Lower lobe of right lung (tissue), 2 donors: Measurements from ENCODE around the gene RADIL. TPM values are rescaled to one million over a fixed set of nuclear protein-coding genes. Genes with fewer than 3 reads are reported as not detected.

Experiments used
- ATAC-seq, 2 donors: fragments of 200-7000 bp; cut with Tn5 transposase; one replicate each; pipeline ENCODE4 v1.9.1; 2020 to 2022; ENCODE audit warnings: mild to moderate bottlenecking in 2 of 2, moderate library complexity in 2 of 2
- DNase-seq: peaks from one replicate; pipeline ENCODE4 v3.0.0-alpha.2; 2020
- H3K27ac ChIP-seq: fragments of 200-600 bp; one replicate; pipeline ENCODE4 v1.8.0; 2022
- H3K27me3 ChIP-seq: fragments of 200-600 bp; one replicate; pipeline ENCODE4 v1.8.0; 2022; ENCODE audit warnings: low read depth
- H3K36me3 ChIP-seq: fragments of 200-600 bp; one replicate; pipeline ENCODE4 v1.8.0; 2022; ENCODE audit warnings: mild to moderate bottlenecking
- H3K4me1 ChIP-seq: fragments of 200-600 bp; one replicate; pipeline ENCODE4 v1.8.0; 2022
- H3K4me3 ChIP-seq: fragments of 200-600 bp; one replicate; pipeline ENCODE4 v1.8.0; 2022; ENCODE audit warnings: mild to moderate bottlenecking
- H3K9me3 ChIP-seq: fragments of 200-600 bp; one replicate; pipeline ENCODE4 v1.8.0; 2022
- intact Hi-C: fragments of 100-400 bp; cut with DNase I; formaldehyde crosslinking; loops from one replicate; pipeline ENCODE4 v1.11.0; 2022
- total RNA-seq: library from RNA; stranded (reverse); fragmentation: NEBNext Ultra II Directional; extraction: Animal tissue kit (Norgen Biotek cat#: 25700); gene quantifications from one replicate; pipeline ENCODE4 v1.2.1, GENCODE V29; 2021
- TF ChIP-seq, protein P1 (sequence below): fragments of 200-600 bp; IDR thresholded peaks from one replicate; pipeline ENCODE4 v1.8.0; 2022; ENCODE audit warnings: antibody characterized with exemption, mild to moderate bottlenecking
- donor health status: DM: no; HTN: yes; CAD: no; lungs with severe emphysema.

The RADIL gene
- total RNA-seq, 1 donor from 2014 or later = 9.7 TPM

GRCh38 chr7:4856336-4857057 lies 27.0 kb downstream of the RADIL start:
- H3K27me3 ChIP-seq = no peaks in the 10 kb centered on the region
- DNase-seq = no peak
- no peaks in the 10 kb centered on the region for H3K9me3 ChIP-seq
- TF ChIP-seq, protein P1, sequence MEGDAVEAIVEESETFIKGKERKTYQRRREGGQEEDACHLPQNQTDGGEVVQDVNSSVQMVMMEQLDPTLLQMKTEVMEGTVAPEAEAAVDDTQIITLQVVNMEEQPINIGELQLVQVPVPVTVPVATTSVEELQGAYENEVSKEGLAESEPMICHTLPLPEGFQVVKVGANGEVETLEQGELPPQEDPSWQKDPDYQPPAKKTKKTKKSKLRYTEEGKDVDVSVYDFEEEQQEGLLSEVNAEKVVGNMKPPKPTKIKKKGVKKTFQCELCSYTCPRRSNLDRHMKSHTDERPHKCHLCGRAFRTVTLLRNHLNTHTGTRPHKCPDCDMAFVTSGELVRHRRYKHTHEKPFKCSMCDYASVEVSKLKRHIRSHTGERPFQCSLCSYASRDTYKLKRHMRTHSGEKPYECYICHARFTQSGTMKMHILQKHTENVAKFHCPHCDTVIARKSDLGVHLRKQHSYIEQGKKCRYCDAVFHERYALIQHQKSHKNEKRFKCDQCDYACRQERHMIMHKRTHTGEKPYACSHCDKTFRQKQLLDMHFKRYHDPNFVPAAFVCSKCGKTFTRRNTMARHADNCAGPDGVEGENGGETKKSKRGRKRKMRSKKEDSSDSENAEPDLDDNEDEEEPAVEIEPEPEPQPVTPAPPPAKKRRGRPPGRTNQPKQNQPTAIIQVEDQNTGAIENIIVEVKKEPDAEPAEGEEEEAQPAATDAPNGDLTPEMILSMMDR = no peak
- no peaks in the 10 kb centered on the region for H3K4me1 ChIP-seq
- H3K4me3 ChIP-seq = no peak overlapping the region
- no peak overlapping the region for H3K27ac ChIP-seq
- ATAC-seq = no peak
- intact Hi-C loops = no loop called here
- H3K36me3 ChIP-seq = no peaks in the 10 kb centered on the region

DNA sequence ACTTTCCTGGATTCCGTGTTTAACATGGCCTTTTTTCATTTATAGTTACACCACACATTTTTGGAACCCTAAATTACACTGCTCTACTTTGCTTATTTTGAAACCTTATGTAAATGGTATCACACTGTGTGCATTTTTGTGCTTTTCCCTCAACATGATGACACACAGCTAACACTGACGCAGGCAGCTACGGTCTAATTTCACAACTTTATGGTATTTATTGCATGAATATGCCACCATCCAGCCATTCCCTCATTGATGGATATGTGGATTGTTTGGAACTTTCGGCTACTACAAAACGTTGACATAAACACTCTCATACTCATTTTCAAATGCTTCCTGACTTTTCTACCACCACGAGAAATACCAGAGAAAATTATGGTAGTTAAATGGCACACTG lies 28.6 kb downstream of the RADIL start:
- no peak for DNase-seq
- Histone ChIP-seq H3K36me3 (no peaks in the 10 kb centered on the region), H3K4me3 (no peak overlapping the region), H3K27me3 (no peaks in the 10 kb centered on the region), H3K4me1 (no peaks in the 10 kb centered on the region), H3K27ac (no peak overlapping the region), H3K9me3 (no peaks in the 10 kb centered on the region)
- no peak for ATAC-seq
- intact Hi-C loops = no loop called here
- TF ChIP-seq, protein P1 = no peak

DNA sequence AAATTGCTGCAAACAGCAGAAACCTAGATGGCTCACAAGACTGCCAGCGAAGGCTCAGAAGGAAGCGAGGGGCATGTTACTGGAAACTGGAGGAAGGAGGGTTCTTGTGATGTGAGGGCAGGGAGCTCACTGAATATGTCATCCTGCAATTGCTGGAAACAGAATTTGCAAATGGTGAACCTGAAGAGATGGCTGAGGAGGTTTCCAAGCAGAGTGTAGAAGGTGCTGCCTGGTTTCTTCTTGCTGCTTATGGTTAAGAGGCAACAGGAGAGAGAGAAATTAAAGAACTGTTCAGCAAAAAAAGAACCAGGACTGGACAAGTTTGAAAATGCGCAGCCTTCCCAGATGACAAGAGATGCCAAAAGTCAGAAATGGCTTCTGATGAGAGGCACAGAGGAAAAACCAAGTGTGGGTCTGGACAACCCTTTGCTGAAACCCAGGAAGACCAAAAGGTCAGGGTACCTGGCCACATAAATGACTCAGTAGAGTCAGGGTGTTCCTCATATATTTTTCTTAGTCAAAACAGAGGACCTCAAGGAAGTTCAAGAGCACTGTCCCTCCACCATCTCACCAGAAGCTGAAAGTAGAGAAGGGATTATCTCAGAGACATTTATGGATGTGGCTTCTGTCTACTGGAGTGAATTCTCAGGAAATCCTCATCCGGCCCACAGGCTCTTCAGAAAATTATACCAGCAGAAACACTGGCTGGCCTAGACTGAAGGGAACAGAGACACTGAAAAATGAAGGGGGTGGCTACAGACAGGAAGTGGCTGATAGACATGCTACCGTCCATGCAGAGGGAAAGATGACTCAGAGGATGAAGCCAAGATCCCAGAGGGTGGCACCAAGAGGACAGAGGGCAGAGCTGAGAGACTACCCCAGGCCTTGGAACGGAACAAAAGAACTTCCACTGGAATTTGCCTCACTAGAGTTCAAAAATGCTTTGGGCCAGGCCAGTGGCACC lies 31.8 kb downstream of the RADIL start:
- no peaks in the 10 kb centered on the region for H3K36me3 ChIP-seq
- intact Hi-C loops = no loop called here

GRCh38 chr7:4850262-4850795 lies 33.2 kb downstream of the RADIL start:
- DNase-seq (no peak), ATAC-seq (no peak)
- Histone ChIP-seq H3K36me3 (no peaks in the 10 kb centered on the region), H3K27ac (no peak overlapping the region), H3K4me1 (no peaks in the 10 kb centered on the region), H3K9me3 (no peaks in the 10 kb centered on the region), H3K4me3 (no peak overlapping the region), H3K27me3 (no peaks in the 10 kb centered on the region)
- intact Hi-C loops = no loop called here
- TF ChIP-seq, protein P1 = no peak

More for the DNA sequence above, 31.8 kb downstream of the RADIL start:
- H3K27me3 ChIP-seq = no peaks in the 10 kb centered on the region
- no peaks in the 10 kb centered on the region for H3K4me1 ChIP-seq
- ATAC-seq (no peak), DNase-seq (no peak)
- no peaks in the 10 kb centered on the region for H3K9me3 ChIP-seq
- no peak overlapping the region for H3K27ac ChIP-seq
- H3K4me3 ChIP-seq = no peak overlapping the region
- TF ChIP-seq, protein P1 = no peak

DNA sequence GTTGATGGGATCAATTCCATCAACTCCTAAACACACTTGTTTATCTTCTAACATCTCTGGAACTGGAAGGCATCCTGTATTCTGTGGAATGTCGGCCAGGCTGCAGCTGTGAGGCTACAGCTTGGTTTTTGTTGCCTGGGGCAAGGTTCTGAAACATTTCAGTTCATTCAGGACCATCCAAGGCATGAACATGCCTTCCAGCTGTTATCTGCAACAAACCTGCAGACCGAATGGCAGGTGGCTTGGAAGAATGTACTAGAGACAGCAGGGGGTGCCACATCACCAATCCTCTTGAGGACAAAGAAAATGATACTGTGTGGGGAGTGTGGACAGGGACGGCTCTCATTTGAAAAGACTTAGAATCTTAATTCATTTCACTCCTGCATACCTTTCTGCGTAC lies 34.1 kb downstream of the RADIL start:
- DNase-seq = no peak
- Histone ChIP-seq H3K4me1 (no peaks in the 10 kb centered on the region), H3K4me3 (no peak overlapping the region), H3K27me3 (no peaks in the 10 kb centered on the region), H3K9me3 (no peaks in the 10 kb centered on the region), H3K36me3 (no peaks in the 10 kb centered on the region), H3K27ac (no peak overlapping the region)
- TF ChIP-seq, protein P1 = peak; percentile 47
- ATAC-seq = peak; percentile 54 to 58
- intact Hi-C loops = no loop called here
